Mucosa of rectum (tissue), 2 donors: ENCODE results near the gene DNAJC30.

ENCODE experiments used
- H3K27ac ChIP-seq, 2 donors: one replicate each; pipeline ENCODE4 v1.7.0; 2013; ENCODE audit warnings: inconsistent platforms in 2 of 2, low read depth in 2 of 2, low read length in 2 of 2
- H3K27me3 ChIP-seq, 2 donors: one replicate each; pipeline ENCODE4 v1.7.0; 2013; ENCODE audit warnings: low read length in 2 of 2; ENCODE audit not compliant: control insufficient read depth in 2 of 2, insufficient read depth in 2 of 2
- H3K36me3 ChIP-seq, 2 donors: one replicate each; pipeline ENCODE4 v1.7.0; 2013; ENCODE audit warnings: low read length in 2 of 2; ENCODE audit not compliant: control insufficient read depth in 2 of 2, insufficient read depth in 2 of 2
- H3K4me1 ChIP-seq, 2 donors: one replicate each; pipeline ENCODE4 v1.7.0; 2013; ENCODE audit warnings: low read length in 2 of 2, mild to moderate bottlenecking in 1 of 2; ENCODE audit not compliant: control insufficient read depth in 2 of 2, insufficient read depth in 2 of 2
- H3K4me3 ChIP-seq, 2 donors: one replicate each; pipeline ENCODE4 v1.7.0; 2013; ENCODE audit warnings: low read length in 2 of 2
- H3K9ac ChIP-seq, 2 donors: one replicate each; pipeline ENCODE4 v1.7.0; 2013; ENCODE audit warnings: low read length in 2 of 2, low read depth in 1 of 2, mild to moderate bottlenecking in 1 of 2
- H3K9me3 ChIP-seq, 2 donors: one replicate each; pipeline ENCODE4 v1.7.0; 2013; ENCODE audit warnings: low read length in 2 of 2; ENCODE audit not compliant: control insufficient read depth in 2 of 2
- donor health status: healthy.
- donor health status: Normal muscosa, but diverticular disease.

The DNAJC30 gene

DNA sequence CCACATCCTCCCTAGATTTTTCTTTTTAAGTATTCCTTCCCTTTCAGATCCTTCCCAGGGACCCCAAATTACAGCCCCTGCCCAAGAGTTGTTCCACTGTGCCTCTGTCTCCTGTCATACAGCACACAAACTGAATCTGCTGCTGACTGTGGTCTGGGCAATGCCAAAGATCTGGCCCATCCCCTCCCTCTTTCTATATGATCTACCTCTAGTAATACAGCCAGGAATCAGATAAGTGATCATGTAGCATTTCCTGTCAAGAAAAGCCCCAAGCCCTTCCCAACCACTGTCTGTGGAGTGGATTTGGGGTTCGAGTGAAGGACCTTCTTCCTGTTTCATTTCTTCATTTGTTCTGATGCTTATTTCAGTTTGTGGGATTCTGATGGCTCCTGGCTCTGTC lies 29.5 kb upstream of the DNAJC30 start:
- H3K27me3 ChIP-seq, result no peaks in the 10 kb centered on the region
- peaks cover 6 to 8% of the 10 kb centered on the region in 2 donors for H3K4me1 ChIP-seq
- no peaks in the 10 kb centered on the region for H3K36me3 ChIP-seq
- H3K4me3 ChIP-seq, result no peak overlapping the region
- H3K9me3 ChIP-seq, result no peaks in the 10 kb centered on the region
- H3K27ac ChIP-seq, result no peak overlapping the region
- no peak overlapping the region for H3K9ac ChIP-seq

DNA sequence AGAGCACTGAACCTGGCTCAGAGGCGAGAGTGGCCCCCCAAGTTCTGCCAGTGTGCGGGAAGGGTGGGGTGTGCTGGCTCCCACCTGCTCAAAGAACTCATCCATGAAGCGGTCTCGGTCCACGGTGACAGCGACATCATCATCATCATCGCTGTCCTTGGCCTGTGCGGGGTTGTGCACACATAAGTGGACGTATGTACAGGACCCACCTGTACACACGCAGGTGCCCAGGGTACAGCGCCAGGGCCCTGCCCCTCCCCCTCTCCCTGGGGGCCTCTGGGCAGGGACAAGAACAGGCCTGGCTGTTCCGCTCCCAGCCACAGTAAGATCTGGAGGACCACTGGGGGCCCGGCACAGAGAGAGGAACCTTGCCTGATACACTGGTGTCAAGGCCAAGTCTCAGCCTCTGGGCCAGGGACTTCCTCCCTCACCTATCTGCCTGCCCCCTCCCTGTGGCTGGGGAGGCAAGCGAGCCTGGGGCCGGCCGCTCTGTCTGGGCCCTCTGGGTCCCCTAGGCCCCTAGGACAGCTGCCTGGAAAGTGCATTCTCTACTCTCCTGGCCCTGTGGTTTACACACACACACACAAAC lies 25.8 kb upstream of the DNAJC30 start:
- peaks cover 4 to 18% of the 10 kb centered on the region in 2 donors for H3K4me1 ChIP-seq
- H3K36me3 ChIP-seq, result no peaks in the 10 kb centered on the region
- no peaks in the 10 kb centered on the region for H3K27me3 ChIP-seq
- H3K9me3 ChIP-seq, result no peaks in the 10 kb centered on the region
- no peak overlapping the region for H3K9ac ChIP-seq
- no peak overlapping the region for H3K4me3 ChIP-seq
- H3K27ac ChIP-seq, result no peak overlapping the region

- Histone ChIP-seq H3K27me3 (no peaks in the 10 kb centered on the region), H3K4me1 (peaks cover 4 to 19% of the 10 kb centered on the region in 2 donors), H3K36me3 (no peaks in the 10 kb centered on the region), H3K9me3 (no peaks in the 10 kb centered on the region), H3K9ac (no peak overlapping the region), H3K27ac (peak overlapping the region; percentile 38 to 59), H3K4me3 (no peak overlapping the region)
Observed at GRCh38 chr7:73707045-73707631, 23.9 kb upstream of the DNAJC30 start.

DNA sequence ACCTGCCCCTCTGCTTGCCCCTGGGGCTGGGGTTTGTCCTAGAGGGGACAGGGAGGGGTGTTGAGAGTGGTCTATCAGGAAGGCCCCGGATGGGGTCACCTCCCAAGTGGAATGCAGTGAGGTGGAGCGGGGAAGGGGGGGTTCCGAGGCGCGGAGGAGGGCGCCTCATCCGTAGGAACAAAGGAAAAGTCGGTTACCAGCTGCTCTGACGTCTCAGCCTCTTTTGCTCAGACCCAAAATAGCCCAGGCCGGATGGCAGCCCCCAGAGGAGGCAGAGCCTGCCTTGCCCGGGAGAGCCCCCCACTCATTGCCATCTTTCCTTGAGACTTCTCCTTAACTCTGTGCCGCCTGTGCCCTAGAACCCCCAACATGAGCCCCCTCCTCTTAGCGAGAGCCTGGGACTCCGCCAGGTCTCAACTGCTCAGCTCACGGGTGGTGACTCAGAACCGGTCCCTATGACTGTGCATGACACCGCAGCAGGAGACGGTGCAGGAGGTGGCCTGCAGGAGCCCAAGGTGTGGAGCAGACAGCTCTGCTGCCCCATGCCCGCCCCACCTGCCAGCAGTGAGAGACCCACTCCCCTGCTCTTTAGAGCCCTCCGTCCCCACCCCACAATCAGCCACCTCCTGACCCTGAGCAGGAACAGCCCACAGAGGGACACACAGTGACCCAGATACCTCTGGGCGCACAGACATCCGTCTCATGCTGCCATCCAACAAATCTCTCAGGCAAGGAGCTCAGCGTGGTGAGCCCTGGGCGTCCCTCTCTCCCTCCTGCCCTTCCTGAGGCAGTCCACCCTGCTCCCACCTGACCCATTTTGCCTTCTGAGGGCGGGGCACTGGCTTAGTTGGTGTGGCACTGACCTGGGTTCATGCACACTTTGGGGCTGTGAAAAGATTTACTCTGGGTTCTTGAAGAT lies 23.1 kb upstream of the DNAJC30 start:
- peaks cover 4 to 19% of the 10 kb centered on the region in 2 donors for H3K4me1 ChIP-seq
- H3K9me3 ChIP-seq, result no peaks in the 10 kb centered on the region
- H3K27ac ChIP-seq, result peak overlapping the region; percentile 38 to 59
- H3K36me3 ChIP-seq, result no peaks in the 10 kb centered on the region
- no peaks in the 10 kb centered on the region for H3K27me3 ChIP-seq
- H3K9ac ChIP-seq, result no peak overlapping the region
- H3K4me3 ChIP-seq, result no peak overlapping the region

DNA sequence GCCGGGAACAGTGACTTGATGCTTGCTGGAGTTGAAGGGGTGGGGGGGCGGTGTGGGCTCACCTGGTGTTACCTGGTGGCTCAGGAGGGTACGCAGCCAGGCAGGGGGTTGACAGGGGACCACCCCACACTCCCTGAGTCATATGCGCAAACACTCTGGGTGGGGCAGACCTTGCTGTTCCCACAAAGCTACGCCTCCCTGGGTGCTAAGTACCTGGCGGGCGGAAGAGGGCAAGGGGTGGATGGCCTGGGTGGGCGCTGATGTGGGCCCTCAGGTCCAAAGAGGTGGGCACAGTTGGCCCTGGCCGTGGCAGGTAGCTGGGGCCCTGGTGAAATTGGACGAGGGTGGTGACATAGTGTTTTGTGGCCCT lies 22.3 kb upstream of the DNAJC30 start:
- H3K9me3 ChIP-seq, result no peaks in the 10 kb centered on the region
- H3K9ac ChIP-seq, result no peak overlapping the region
- H3K4me1 ChIP-seq, result peaks cover 4 to 19% of the 10 kb centered on the region in 2 donors
- no peaks in the 10 kb centered on the region for H3K36me3 ChIP-seq
- no peaks in the 10 kb centered on the region for H3K27me3 ChIP-seq
- H3K4me3 ChIP-seq, result no peak overlapping the region
- H3K27ac ChIP-seq, result no peak overlapping the region

DNA sequence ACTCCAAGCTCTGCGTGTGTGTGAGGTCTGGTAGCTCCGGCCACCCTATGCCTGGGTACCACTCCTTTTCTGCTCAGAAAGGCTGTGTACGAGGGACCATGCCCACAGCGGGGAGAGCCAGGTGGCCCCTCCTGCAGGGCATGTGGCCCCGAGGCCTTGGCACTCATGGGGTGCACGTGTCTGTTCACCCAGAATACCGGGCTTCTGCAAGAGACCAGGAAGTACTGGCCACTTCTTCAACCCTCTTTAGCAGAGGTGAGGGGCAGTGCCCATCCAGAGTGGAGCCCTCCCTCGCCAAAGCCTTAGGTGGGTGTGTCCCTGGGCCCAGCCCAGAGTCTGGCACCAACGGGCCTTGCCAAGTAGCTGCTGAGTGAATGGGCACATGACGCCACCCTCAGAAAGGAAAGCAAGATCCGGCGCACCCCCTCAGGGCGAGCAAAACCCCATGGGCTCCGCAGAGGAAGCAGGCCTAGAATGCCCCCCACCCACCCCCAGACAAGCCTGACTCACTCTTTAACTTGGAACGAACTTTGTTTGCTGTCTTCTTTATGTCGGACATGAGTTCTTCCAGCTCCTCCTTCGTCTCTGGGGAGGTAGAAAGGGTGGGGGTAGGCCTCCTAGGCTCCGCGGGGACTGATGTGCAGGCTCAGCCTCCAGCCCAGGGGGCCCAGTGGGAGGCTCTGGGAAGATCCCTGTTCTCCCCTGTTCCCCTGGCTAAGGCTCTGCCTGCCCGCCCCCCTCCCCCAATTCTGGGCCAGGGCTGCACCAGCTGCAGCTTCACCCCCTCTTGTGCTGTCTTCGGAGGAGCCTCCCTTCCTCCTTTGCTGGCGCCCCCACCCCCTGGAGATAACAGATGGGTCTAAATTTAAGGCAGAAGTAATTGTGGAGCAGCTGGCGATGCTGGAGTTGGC lies 21.6 kb upstream of the DNAJC30 start:
- peak overlapping the region; percentile 37 to 43 for H3K27ac ChIP-seq
- H3K9ac ChIP-seq, result peak overlapping the region in 1 of 2 donors; percentile 43
- H3K4me1 ChIP-seq, result peaks cover 4 to 19% of the 10 kb centered on the region in 2 donors
- peaks cover 0 to under 1% of the 10 kb centered on the region in 2 donors for H3K36me3 ChIP-seq
- no peak overlapping the region for H3K4me3 ChIP-seq
- H3K9me3 ChIP-seq, result no peaks in the 10 kb centered on the region
- H3K27me3 ChIP-seq, result no peaks in the 10 kb centered on the region

- Histone ChIP-seq H3K4me1 (peaks cover 4 to 19% of the 10 kb centered on the region in 2 donors), H3K4me3 (no peak overlapping the region), H3K9ac (peak overlapping the region in 1 of 2 donors; percentile 43), H3K27me3 (no peaks in the 10 kb centered on the region), H3K27ac (peak overlapping the region; percentile 37 to 43), H3K9me3 (no peaks in the 10 kb centered on the region), H3K36me3 (peaks cover 2 to 5% of the 10 kb centered on the region in 2 donors)
Observed at GRCh38 chr7:73703757-73704639, 20.7 kb upstream of the DNAJC30 start.

- H3K4me1 ChIP-seq, result peaks cover 4 to 19% of the 10 kb centered on the region in 2 donors
- no peak overlapping the region for H3K27ac ChIP-seq
- H3K9me3 ChIP-seq, result no peaks in the 10 kb centered on the region
- H3K4me3 ChIP-seq, result no peak overlapping the region
- no peaks in the 10 kb centered on the region for H3K27me3 ChIP-seq
- peaks cover 5 to 9% of the 10 kb centered on the region in 2 donors for H3K36me3 ChIP-seq
- H3K9ac ChIP-seq, result no peak overlapping the region
Observed at GRCh38 chr7:73703225-73703624, 20.0 kb upstream of the DNAJC30 start.

DNA sequence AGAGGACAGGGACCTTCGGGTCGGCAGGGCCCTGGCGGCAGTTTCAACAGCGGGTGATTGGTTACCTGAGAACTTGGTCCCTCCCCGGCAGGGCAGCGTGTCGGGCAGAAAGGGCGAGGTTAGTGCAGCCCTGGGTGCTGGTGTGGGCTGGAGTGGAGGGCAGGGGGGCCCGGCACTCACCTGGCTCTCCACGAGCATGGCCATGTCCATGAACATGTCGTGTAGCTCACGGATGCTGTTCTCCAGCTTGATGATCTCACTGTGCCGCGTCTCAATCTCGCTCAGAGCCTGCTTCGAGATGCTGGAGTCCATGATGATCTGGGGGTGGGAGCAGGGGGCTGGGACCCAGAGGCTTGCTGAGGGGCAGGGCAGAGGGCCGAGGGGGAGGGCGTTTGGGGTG lies 19.4 kb upstream of the DNAJC30 start:
- Histone ChIP-seq H3K27ac (no peak overlapping the region), H3K9ac (no peak overlapping the region), H3K4me3 (no peak overlapping the region), H3K27me3 (no peaks in the 10 kb centered on the region), H3K4me1 (peaks cover 4 to 19% of the 10 kb centered on the region in 2 donors), H3K36me3 (peaks cover 5 to 13% of the 10 kb centered on the region in 2 donors), H3K9me3 (no peaks in the 10 kb centered on the region)
